PFSK-1 (cell line): Measurements from ENCODE around the gene PICALM.

Experiments
- FOXP2 ChIP-seq: optimal IDR thresholded peaks from 2 replicates; pipeline ENCODE3; 2011; ENCODE audit warnings: borderline replicate concordance, control low read depth, inconsistent platforms; ENCODE audit not compliant: insufficient read depth; ENCODE audit errors: extremely low read length, extremely low read depth
- POLR2AphosphoS5 ChIP-seq: IDR thresholded peaks from 2 replicates; pipeline ENCODE4 v1.6.1; 2012; ENCODE audit warnings: low read depth, mild to moderate bottlenecking, control low read depth, low read length, moderate library complexity
- REST ChIP-seq, 2 experiments: IDR thresholded peaks; 2 replicates each; pipeline versions ENCODE4 v1.6.1 to v1.8.0; 2011 to 2012; ENCODE audit warnings: low read depth in 2 of 2, low read length in 2 of 2, control low read depth in 1 of 2, inconsistent platforms in 1 of 2, mild to moderate bottlenecking in 1 of 2, moderate library complexity in 1 of 2; ENCODE audit not compliant: insufficient read depth in 1 of 2
- SIN3A ChIP-seq: IDR thresholded peaks from 2 replicates; pipeline ENCODE4 v1.6.1; 2012; ENCODE audit warnings: mild to moderate bottlenecking, low read length, moderate library complexity, borderline replicate concordance; ENCODE audit not compliant: insufficient read depth
- TAF1 ChIP-seq: IDR thresholded peaks from 2 replicates; pipeline ENCODE4 v1.6.1; 2012; ENCODE audit warnings: low read length, control low read depth, borderline replicate concordance; ENCODE audit not compliant: insufficient read depth

GRCh38 chr11:85965202-85965601 is 103.7 kb downstream of the PICALM start:
- no peak for TF ChIP-seq POLR2AphosphoS5
- TF ChIP-seq TAF1: no peak
- no peak for TF ChIP-seq REST (IDR thresholded peaks at IDR 0.05; ENCODE audit: insufficient read depth in 1 of 2, low read depth in 2 of 2, low read length in 2 of 2)
- no peak for TF ChIP-seq SIN3A
- TF ChIP-seq FOXP2: no peak
